Sigmoid colon (tissue), 7 donors: ENCODE measurements around the gene POU3F1. TPM values are rescaled to one million over a fixed set of nuclear protein-coding genes. Genes with fewer than 3 reads are reported as not detected.

Experiments
- DNase-seq: peaks from one replicate; pipeline ENCODE4 v3.0.0-alpha.2; 2019
- H3K27ac ChIP-seq, 4 donors: fragments of 200-600 bp; sonication (generic); one replicate each; pipeline ENCODE4 v1.5.1; 2016 to 2019; ENCODE audit warnings: mild to moderate bottlenecking in 1 of 4
- H3K27me3 ChIP-seq, 3 donors: fragments of 200-600 bp; sonication (generic); one replicate each; pipeline ENCODE4 v1.5.1; 2019; ENCODE audit warnings: mild to moderate bottlenecking in 1 of 3
- H3K36me3 ChIP-seq, 4 donors: fragments of 200-600 bp; sonication (generic); one replicate each; pipeline ENCODE4 v1.5.1; 2016 to 2019
- H3K4me1 ChIP-seq, 4 donors: fragments of 200-600 bp; sonication (generic); one replicate each; pipeline ENCODE4 v1.5.1; 2017 to 2019
- H3K4me3 ChIP-seq, 4 donors: fragments of 200-600 bp; sonication (generic); one replicate each; pipeline ENCODE4 v1.5.1; 2017 to 2019; ENCODE audit warnings: mild to moderate bottlenecking in 2 of 4, moderate library complexity in 1 of 4
- H3K9me3 ChIP-seq, 4 donors: fragments of 200-600 bp in 3 of 4; sonication (generic) in 3 of 4; one replicate each; pipeline versions ENCODE4 v1.5.1 to v1.6.1; 2013 to 2019
- EP300 ChIP-seq, 4 donors: sonication (generic); formaldehyde crosslinking; IDR thresholded peaks; one replicate each; pipeline ENCODE4 v1.6.1; 2017; ENCODE audit warnings: antibody characterized with exemption in 4 of 4
- POLR2A ChIP-seq, 2 donors: fragments of 450-650 bp; IDR thresholded peaks; one replicate each; pipeline ENCODE4 v1.6.1; 2016; ENCODE audit warnings: antibody characterized with exemption in 2 of 2, mild to moderate bottlenecking in 2 of 2, moderate library complexity in 2 of 2
- POLR2AphosphoS5 ChIP-seq, 4 donors: sonication (generic); formaldehyde crosslinking; IDR thresholded peaks; one replicate each; pipeline ENCODE4 v1.6.1; 2017; ENCODE audit warnings: antibody characterized with exemption in 4 of 4
- WGBS, 2 donors: extraction: QIAGEN DNeasy Blood & Tissue Kit; methylation state at CpG; one replicate each; pipeline ENCODE4 v1.1.7; 2013; 5-methylcytosine and 5-hydroxymethylcytosine counted together
- intact Hi-C: fragments of 100-400 bp; cut with DNase I; formaldehyde crosslinking; loops from one replicate; pipeline ENCODE4 v1.15.1; 2023
- polyA plus RNA-seq, 3 donors: library from polyadenylated mRNA; stranded (reverse); fragments of 200-250 nt; gene quantifications; one replicate each; pipeline ENCODE4 v1.2.3, GENCODE V29; 2013
- total RNA-seq, 4 donors: library from RNA; depleted of rRNA; stranded (reverse); fragments of >200 nt; gene quantifications; one replicate each; pipeline ENCODE4 v1.1.0, GENCODE V29; 2016
- TF ChIP-seq, protein P1 (sequence below), 4 experiments: fragments of 450-650 bp in 3 of 4; fragments of 200-600 bp in 1 of 4; IDR thresholded peaks; one replicate each; pipeline ENCODE4 v1.5.1; 2016 to 2019; ENCODE audit warnings: antibody characterized with exemption in 4 of 4, mild to moderate bottlenecking in 3 of 4, moderate library complexity in 2 of 4
- donor health status: healthy with polysubstance abuse.
- donor health status: Bipolar disorder and iron deficiency.
- donor health status: healthy.

Gene POU3F1
- total and polyA plus RNA-seq, 7 donors, result 0.09 TPM; not detected in 6

DNA sequence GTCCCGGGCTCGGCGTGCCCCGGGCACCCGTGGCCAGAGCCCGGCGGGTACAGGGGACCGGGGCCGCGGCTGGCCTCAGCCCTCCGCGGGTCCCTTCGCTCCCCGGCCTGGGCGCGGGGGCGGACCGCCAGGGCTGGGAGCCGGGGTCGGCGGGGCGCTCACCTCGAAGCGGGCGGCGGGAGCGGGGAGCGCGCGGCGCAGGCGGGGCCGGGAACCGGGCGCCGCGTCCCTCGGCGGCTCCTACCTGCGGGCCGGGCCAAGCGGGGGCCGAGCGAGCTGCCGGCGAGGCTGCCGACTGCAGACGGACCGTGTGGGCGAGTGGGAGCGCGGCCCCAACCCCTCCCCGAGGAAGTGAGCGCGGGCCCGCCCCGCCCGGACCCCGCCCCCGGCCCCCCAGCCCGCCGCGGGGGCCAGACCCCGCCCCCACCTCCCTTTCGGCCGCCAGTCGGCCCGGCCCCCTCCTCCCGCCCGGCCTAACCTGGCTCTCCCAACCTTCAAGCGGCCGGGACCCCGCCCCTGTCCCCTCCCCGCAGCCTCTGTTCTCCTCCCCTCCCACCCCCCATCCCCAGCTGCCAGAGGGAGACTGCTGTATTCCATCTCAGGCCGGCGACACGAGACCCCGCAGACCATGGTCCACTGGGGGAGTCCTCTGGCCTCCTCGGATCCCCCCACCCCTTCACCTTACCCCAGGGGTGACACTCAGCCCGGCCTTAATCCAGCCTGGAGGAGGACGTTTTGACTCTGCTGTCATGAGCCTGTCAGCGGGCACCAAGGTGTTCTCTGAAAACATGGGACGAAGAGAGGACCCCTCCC, 41.2 kb downstream of the POU3F1 start, which contains the start of gene FHL3:
Gene FHL3 (minus strand): TSS at position 320 of the 813 bp plus-strand sequence. CDS start 6,102 bp downstream, outside the sequence.
- peak within 1 kb of the TSS; percentile 72 to 91 (median 77) for H3K4me3 ChIP-seq
- no peaks in the 10 kb centered on the region for H3K36me3 ChIP-seq
- no peaks in the 10 kb centered on the region for H3K27me3 ChIP-seq
- DNase-seq, result peak; percentile 86
- intact Hi-C loops, result loop anchor here (10.0 kb wide), 1 partner anchor 531 kb away; the partner anchor contains the start of gene ZC3H12A
- 2 to 3% methylated on average over 83 of the region's 83 CpGs for WGBS, 2 donors
- H3K9me3 ChIP-seq, result no peaks in the 10 kb centered on the region
- peak; percentile 82 to 89 (median 88) for TF ChIP-seq POLR2AphosphoS5 (IDR thresholded peaks at IDR 0.05)
- no peak for TF ChIP-seq EP300 (IDR thresholded peaks at IDR 0.05)
- peak within 1 kb of the TSS; percentile 87 to 97 (median 91) for H3K27ac ChIP-seq
- peaks cover 0 to 53% (median 41%) of the 10 kb centered on the region in 4 donors for H3K4me1 ChIP-seq

DNA sequence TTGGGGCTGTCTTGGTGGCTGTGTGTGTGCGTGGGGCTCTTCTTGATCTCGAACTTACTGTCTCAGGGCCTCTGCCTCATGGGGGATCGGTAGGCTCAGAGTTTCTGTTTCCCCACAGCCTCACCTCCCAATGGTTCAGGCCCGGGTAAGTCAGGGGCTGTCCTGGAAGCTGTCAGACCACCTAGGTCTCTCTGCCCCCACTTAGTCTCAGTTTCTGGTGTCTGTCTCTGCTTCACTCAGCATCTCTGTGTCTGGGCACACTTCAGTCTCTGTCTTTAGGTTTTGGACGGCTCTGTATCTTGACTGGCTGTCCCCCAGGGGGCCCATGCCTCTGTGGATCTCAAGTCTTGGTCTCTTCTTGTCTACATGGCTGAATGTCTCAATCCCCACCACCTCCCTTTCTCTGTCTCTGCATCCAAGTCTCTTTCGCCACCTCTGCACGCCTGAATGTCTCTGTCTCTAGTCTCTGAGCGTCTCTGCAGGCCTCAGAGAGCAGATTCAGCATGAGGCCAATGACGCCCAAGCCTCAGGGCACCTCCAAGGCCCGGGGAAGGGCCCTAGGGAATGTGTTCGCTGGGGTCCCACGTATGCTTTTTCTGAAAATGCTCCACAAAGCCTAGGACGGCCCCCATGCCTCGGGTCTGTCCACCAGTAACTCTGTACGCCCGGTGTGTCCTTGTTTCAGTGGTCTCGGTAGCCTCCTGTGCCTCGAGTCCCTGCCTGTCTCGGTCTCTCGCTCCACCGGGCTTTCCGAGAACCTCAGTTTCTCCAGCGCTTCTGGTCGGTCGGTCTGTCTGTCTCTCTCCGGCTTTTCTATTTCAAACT, 42.1 kb downstream of the POU3F1 start:
- Histone ChIP-seq H3K27ac (peak overlapping the region; percentile 87 to 97 (median 91)), H3K9me3 (no peaks in the 10 kb centered on the region), H3K4me3 (peak overlapping the region; percentile 72 to 91 (median 77)), H3K36me3 (no peaks in the 10 kb centered on the region), H3K27me3 (no peaks in the 10 kb centered on the region), H3K4me1 (peaks cover 0 to 62% (median 50%) of the 10 kb centered on the region in 4 donors)
- TF ChIP-seq POLR2A (IDR thresholded peaks at IDR 0.05) (no peak), POLR2AphosphoS5 (IDR thresholded peaks at IDR 0.05) (peak in 1 of 4 donors; percentile 10)
- DNase-seq, result no peak
- WGBS, 2 donors, result 11 to 20% methylated on average over 26 of the region's 26 CpGs
- intact Hi-C loops, result loop anchor here (10.0 kb wide), 1 partner anchor 530 kb away; the partner anchor contains the start of gene ZC3H12A

DNA sequence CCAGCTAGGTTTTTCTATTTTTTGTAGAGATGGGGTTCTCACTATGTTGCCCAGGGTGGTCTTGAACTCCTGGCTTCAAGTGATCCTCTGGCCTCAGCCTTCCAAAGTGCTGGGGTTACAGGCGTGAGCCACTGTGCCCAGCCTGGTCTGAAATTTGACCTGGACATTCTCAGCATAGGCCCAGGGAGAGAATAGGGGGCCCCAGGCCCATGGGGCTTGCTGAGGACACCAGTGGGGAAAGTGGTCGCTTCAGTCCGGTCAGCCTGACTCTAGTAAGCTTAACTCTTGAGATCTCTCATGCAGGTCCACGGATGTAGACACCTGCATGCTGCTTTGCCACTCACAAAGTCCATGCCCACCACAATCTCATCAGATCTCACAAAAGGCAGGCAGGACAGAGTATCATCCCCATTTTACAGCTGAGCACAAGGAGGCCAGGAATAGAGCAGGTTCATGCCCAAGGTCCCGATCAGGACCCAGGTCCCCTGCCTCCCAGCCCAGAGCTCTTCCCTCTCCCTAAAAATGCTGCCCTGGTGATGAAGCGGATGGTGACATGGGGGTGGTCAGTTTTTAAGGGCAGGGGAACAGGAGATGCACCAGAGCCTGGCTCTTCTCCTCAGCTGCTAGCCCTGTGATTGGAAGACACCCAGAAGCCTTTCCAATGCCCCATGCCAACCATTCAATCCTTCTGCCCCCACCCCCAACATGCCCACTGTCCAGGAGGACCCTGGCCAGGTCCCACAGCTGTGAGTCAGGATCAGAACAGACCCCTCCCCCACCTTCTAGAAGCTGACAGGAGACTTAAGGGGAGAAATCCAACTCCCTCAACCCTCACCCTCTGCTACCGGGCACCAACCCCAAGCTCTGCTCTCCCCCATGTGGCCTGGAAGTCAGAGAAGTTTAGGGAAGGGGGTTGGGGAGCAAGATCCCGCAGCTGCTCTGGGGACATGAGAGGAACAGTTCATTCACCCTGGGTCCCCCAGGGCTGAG, 43.0 kb downstream of the POU3F1 start:
- intact Hi-C loops, result loop anchor here (10.0 kb wide), 1 partner anchor 529 kb away; the partner anchor contains the start of gene ZC3H12A
- WGBS, 2 donors, result 75 to 84% methylated on average over 8 of the region's 8 CpGs
- H3K27me3 ChIP-seq, result no peaks in the 10 kb centered on the region
- no peaks in the 10 kb centered on the region for H3K9me3 ChIP-seq
- TF ChIP-seq POLR2A (IDR thresholded peaks at IDR 0.05), result no peak
- peak in 2 of 4 donors; percentile 28 to 37 for TF ChIP-seq POLR2AphosphoS5 (IDR thresholded peaks at IDR 0.05)
- peak overlapping the region; percentile 72 to 91 (median 77) for H3K4me3 ChIP-seq
- H3K4me1 ChIP-seq, result peaks cover 0 to 71% (median 59%) of the 10 kb centered on the region in 4 donors
- H3K27ac ChIP-seq, result peak overlapping the region; percentile 87 to 97 (median 91)
- peaks cover 0 to 5% (median 2%) of the 10 kb centered on the region in 4 donors for H3K36me3 ChIP-seq
- no peak for DNase-seq

GRCh38 chr1:38000529-38001455, 45.8 kb downstream of the POU3F1 start:
- Histone ChIP-seq H3K9me3 (no peaks in the 10 kb centered on the region), H3K36me3 (peaks cover 0 to 23% (median 8%) of the 10 kb centered on the region in 4 donors), H3K27me3 (no peaks in the 10 kb centered on the region), H3K4me3 (peak overlapping the region in 3 of 4 donors; percentile 4 to 20 (median 9)), H3K4me1 (peaks cover 0 to 92% (median 84%) of the 10 kb centered on the region in 4 donors), H3K27ac (peak overlapping the region; percentile 87 to 97 (median 91))
- DNase-seq, result peak; percentile 80
- 54 to 71% methylated on average over 13 of the region's 13 CpGs for WGBS, 2 donors
- TF ChIP-seq, protein P1, sequence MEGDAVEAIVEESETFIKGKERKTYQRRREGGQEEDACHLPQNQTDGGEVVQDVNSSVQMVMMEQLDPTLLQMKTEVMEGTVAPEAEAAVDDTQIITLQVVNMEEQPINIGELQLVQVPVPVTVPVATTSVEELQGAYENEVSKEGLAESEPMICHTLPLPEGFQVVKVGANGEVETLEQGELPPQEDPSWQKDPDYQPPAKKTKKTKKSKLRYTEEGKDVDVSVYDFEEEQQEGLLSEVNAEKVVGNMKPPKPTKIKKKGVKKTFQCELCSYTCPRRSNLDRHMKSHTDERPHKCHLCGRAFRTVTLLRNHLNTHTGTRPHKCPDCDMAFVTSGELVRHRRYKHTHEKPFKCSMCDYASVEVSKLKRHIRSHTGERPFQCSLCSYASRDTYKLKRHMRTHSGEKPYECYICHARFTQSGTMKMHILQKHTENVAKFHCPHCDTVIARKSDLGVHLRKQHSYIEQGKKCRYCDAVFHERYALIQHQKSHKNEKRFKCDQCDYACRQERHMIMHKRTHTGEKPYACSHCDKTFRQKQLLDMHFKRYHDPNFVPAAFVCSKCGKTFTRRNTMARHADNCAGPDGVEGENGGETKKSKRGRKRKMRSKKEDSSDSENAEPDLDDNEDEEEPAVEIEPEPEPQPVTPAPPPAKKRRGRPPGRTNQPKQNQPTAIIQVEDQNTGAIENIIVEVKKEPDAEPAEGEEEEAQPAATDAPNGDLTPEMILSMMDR (IDR thresholded peaks at IDR 0.05), result no peak
- TF ChIP-seq POLR2AphosphoS5 (IDR thresholded peaks at IDR 0.05), result no peak
- no peak for TF ChIP-seq EP300 (IDR thresholded peaks at IDR 0.05)
- no peak for TF ChIP-seq POLR2A (IDR thresholded peaks at IDR 0.05)
- intact Hi-C loops, result loop anchor here (10.0 kb wide), 1 partner anchor 526 kb away; the partner anchor contains the start of gene ZC3H12A

GRCh38 chr1:38000233-38000528, 46.4 kb downstream of the POU3F1 start:
- WGBS, 2 donors, result 67 to 85% methylated on average over 2 of the region's 2 CpGs
- DNase-seq, result no peak
- peak overlapping the region in 2 of 4 donors; percentile 9 to 20 for H3K4me3 ChIP-seq
- peak overlapping the region; percentile 87 to 97 (median 91) for H3K27ac ChIP-seq
- peaks cover 0 to 95% (median 87%) of the 10 kb centered on the region in 4 donors for H3K4me1 ChIP-seq
- TF ChIP-seq POLR2AphosphoS5 (IDR thresholded peaks at IDR 0.05) (no peak), EP300 (IDR thresholded peaks at IDR 0.05) (no peak), POLR2A (IDR thresholded peaks at IDR 0.05) (no peak)
- TF ChIP-seq, protein P1 (IDR thresholded peaks at IDR 0.05), result no peak
- H3K9me3 ChIP-seq, result no peaks in the 10 kb centered on the region
- peaks cover 0 to 23% (median 8%) of the 10 kb centered on the region in 4 donors for H3K36me3 ChIP-seq
- intact Hi-C loops, result loop anchor here (10.0 kb wide), 1 partner anchor 525 kb away; the partner anchor contains the start of gene ZC3H12A
- H3K27me3 ChIP-seq, result no peaks in the 10 kb centered on the region
